ENCODE results near the gene BICC1.

- no peak for TF ChIP-seq CTCF (IDR thresholded peaks at IDR 0.05)
- no peak for TF ChIP-seq POLR2A (IDR thresholded peaks at IDR 0.05)
Measured at GRCh38 chr10:58587676-58588075, 75.0 kb downstream of the BICC1 start.
